H1 (cell line): Measurements from ENCODE around the gene STAC2. TPM values are rescaled to one million over a fixed set of nuclear protein-coding genes. Genes with fewer than 3 reads are reported as not detected.

ENCODE experiments used
- GTF2F1 ChIP-seq: IDR thresholded peaks from 2 replicates; pipeline ENCODE4 v1.6.1; 2012; ENCODE audit warnings: low read depth, low read length, improper control_type of control experiment, borderline replicate concordance
- KDM1A ChIP-seq: fragments of 200-600, 300-600 bp; sonication (generic); IDR thresholded peaks from 2 replicates; pipeline ENCODE4 v1.7.1; 2016; ENCODE audit warnings: mild to moderate bottlenecking, low read length, borderline replicate concordance
- MAFK ChIP-seq: IDR thresholded peaks from 2 replicates; pipeline ENCODE4 v1.6.1; 2012; ENCODE audit warnings: low read depth, mild to moderate bottlenecking, improper control_type of control experiment, low read length
- SRF ChIP-seq: IDR thresholded peaks from 2 replicates; pipeline ENCODE4 v1.6.1; 2011; ENCODE audit warnings: mild to moderate bottlenecking, low read depth, low read length, moderate library complexity
- ZNF274 ChIP-seq: IDR thresholded peaks from 2 replicates; pipeline ENCODE4 v1.7.0; 2012; ENCODE audit warnings: low read length, borderline replicate concordance; ENCODE audit errors: extremely low read depth
- polyA plus RNA-seq, 7 experiments: library from polyadenylated mRNA; depleted of rRNA in 3 of 7; stranded (reverse) in 5 of 7; unstranded in 2 of 7; fragments of >200 nt in 5 of 7; fragments of 200-250 nt in 2 of 7; gene quantifications; 1 replicate in 5 of 7; 2 replicates in 1 of 7; 4 replicates in 1 of 7; pipeline versions ENCODE4 v1.2.1 to v1.2.3, GENCODE V29; 2011 to 2013; ENCODE audit warnings: missing spikeins in 2 of 7, mixed read lengths in 2 of 7
- total RNA-seq: library from RNA; stranded (reverse); fragmentation: NEBNext Ultra II Directional; extraction: Animal tissue kit (Norgen Biotek cat#: 25700); gene quantifications from 2 replicates; pipeline ENCODE4 v1.2.1, GENCODE V29; 2021

STAC2 gene
- total and polyA plus RNA-seq, 2 of the 8 experiments (the other 6 are each of a cell fraction or from before 2014, with no cell fraction given): 1.5 to 6.0 TPM

GRCh38 chr17:39252788-39253460 lies 27.2 kb upstream of the STAC2 start (continued):
- TF ChIP-seq ZNF274 (no peak), GTF2F1 (no peak), SRF (no peak), KDM1A (no peak), MAFK (no peak)
